Testis (tissue), 2 donors: Measurements from ENCODE around the gene OAF.

Experiments
- CTCF ChIP-seq, 3 experiments: fragments of 450-650 bp in 2 of 3; fragments of 200-600 bp in 1 of 3; sonication (generic) in 1 of 3; IDR thresholded peaks; one replicate each; pipeline ENCODE4 v1.5.1; 2016 to 2019; ENCODE audit warnings: antibody characterized with exemption in 3 of 3, mild to moderate bottlenecking in 2 of 3, moderate library complexity in 1 of 3
- POLR2A ChIP-seq: fragments of 450-650 bp; IDR thresholded peaks from one replicate; pipeline ENCODE4 v1.6.1; 2017; ENCODE audit warnings: antibody characterized with exemption, mild to moderate bottlenecking, moderate library complexity

GRCh38 chr11:120243221-120243620, 32.4 kb downstream of the OAF start:
- TF ChIP-seq POLR2A (no peak), CTCF (IDR thresholded peaks at IDR 0.05) (no peak)
